Left ventricle myocardium inferior (tissue), 1 donor: ENCODE results near the gene JAKMIP2. TPM values are rescaled to one million over a fixed set of nuclear protein-coding genes. Genes with fewer than 3 reads are reported as not detected.

ENCODE experiments used
- DNase-seq: peaks from one replicate; pipeline ENCODE4 v3.0.0-alpha.2; 2020
- H3K27ac ChIP-seq: fragments of 200-600 bp; replicated peaks from 2 replicates; pipeline ENCODE4 v1.8.0; 2021
- H3K27me3 ChIP-seq: fragments of 200-600 bp; 2 replicates; pipeline ENCODE4 v1.8.0; 2021; ENCODE audit warnings: low read depth
- H3K36me3 ChIP-seq: fragments of 200-600 bp; 2 replicates; pipeline ENCODE4 v1.8.0; 2021
- H3K4me1 ChIP-seq: fragments of 200-600 bp; 2 replicates; pipeline ENCODE4 v1.8.0; 2021
- H3K4me3 ChIP-seq: fragments of 200-600 bp; 2 replicates; pipeline ENCODE4 v1.8.0; 2021; ENCODE audit warnings: mild to moderate bottlenecking, moderate library complexity
- H3K9me3 ChIP-seq: fragments of 200-600 bp; replicated peaks from 2 replicates; pipeline ENCODE4 v1.8.0; 2021
- intact Hi-C: fragments of 100-400 bp; cut with micrococcal nuclease; formaldehyde crosslinking; loops from one replicate; pipeline ENCODE4 v1.11.0; 2022
- total RNA-seq: library from RNA; stranded (reverse); fragmentation: NEBNext Ultra II Directional; extraction: Animal tissue kit (Norgen Biotek cat#: 25700); gene quantifications from one replicate; pipeline ENCODE4 v1.2.1, GENCODE V29; 2021
- TF ChIP-seq, protein P1 (sequence below): fragments of 200-600 bp; IDR thresholded peaks from 2 replicates; pipeline ENCODE4 v1.8.0; 2021; ENCODE audit warnings: antibody characterized with exemption, mild to moderate bottlenecking, borderline replicate concordance
- donor health status: DM: no; HTN: yes; CAD: no; lungs with severe emphysema.

JAKMIP2 gene
- total RNA-seq, 1 donor from 2014 or later, result 0.41 TPM

DNA sequence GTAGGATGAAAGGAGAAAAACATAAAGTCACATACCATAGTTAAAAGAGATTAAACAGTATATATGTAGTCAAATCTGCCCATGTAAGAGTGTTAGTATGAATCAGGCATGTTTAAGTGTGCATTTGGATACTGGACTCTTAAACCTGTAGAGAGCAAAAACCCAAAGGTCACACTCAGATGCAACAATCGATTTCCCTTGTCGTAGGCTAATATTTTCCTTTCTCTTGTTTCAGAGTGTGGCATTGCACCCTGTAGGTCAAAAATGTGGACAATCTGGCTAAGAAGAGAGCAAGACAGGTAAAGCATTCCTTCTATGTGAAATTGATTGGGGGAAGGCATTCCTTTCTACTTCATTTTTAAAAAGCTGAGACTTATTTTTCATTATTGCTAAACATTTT lies 8.9 kb downstream of the JAKMIP2 start:
- intact Hi-C loops, result no loop called here
- H3K4me1 ChIP-seq, result no peaks in the 10 kb centered on the region
- no peak overlapping the region for H3K27ac ChIP-seq
- no peak for DNase-seq
- H3K36me3 ChIP-seq, result no peaks in the 10 kb centered on the region
- H3K4me3 ChIP-seq, result no peak overlapping the region
- no peaks in the 10 kb centered on the region for H3K9me3 ChIP-seq
- peaks cover 5% of the 10 kb centered on the region for H3K27me3 ChIP-seq
- TF ChIP-seq, protein P1, sequence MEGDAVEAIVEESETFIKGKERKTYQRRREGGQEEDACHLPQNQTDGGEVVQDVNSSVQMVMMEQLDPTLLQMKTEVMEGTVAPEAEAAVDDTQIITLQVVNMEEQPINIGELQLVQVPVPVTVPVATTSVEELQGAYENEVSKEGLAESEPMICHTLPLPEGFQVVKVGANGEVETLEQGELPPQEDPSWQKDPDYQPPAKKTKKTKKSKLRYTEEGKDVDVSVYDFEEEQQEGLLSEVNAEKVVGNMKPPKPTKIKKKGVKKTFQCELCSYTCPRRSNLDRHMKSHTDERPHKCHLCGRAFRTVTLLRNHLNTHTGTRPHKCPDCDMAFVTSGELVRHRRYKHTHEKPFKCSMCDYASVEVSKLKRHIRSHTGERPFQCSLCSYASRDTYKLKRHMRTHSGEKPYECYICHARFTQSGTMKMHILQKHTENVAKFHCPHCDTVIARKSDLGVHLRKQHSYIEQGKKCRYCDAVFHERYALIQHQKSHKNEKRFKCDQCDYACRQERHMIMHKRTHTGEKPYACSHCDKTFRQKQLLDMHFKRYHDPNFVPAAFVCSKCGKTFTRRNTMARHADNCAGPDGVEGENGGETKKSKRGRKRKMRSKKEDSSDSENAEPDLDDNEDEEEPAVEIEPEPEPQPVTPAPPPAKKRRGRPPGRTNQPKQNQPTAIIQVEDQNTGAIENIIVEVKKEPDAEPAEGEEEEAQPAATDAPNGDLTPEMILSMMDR, result no peak

DNA sequence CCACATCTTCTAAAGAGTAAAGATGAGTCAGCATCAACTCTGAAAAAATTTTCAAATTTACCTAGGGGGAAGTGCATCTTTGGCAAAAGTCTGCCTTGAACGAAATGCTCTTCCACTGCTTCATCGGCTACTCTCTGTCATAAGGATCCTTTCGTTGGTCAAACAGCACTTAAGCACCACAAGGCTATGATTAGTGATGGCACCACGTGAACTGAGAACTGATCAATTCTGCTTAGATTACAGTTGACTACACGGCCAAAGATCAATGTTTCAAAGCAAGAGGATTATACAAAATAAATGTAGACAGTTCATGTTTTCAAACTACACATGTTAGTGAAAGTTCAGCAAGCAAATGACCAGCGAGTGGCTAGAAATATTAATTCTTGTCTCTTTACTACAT lies 9.4 kb downstream of the JAKMIP2 start:
- TF ChIP-seq, protein P1, result no peak
- H3K36me3 ChIP-seq, result no peaks in the 10 kb centered on the region
- H3K4me1 ChIP-seq, result no peaks in the 10 kb centered on the region
- peaks cover under 1% of the 10 kb centered on the region for H3K27me3 ChIP-seq
- H3K4me3 ChIP-seq, result no peak overlapping the region
- no peak for DNase-seq
- no peak overlapping the region for H3K27ac ChIP-seq
- intact Hi-C loops, result no loop called here
- no peaks in the 10 kb centered on the region for H3K9me3 ChIP-seq

DNA sequence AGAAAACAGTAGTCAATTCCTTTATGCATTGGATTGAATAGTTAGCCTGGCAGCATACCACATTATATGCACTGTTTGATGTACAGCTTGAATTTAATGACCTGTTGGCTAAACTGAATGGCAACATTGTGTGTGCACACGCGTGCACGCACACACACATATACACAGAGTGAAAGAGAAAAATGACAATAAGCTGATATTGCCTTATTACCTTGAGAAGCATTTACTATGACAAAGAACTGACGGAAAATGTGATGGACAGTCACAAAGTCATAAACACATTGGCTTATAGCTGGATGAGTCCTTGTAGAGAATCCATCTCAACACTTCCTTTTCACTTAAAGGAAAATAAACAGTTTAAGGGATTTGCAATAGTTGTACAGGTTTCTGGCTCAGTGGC lies 15.5 kb downstream of the JAKMIP2 start:
- Histone ChIP-seq H3K27ac (no peak overlapping the region), H3K27me3 (no peaks in the 10 kb centered on the region), H3K4me3 (no peak overlapping the region), H3K4me1 (peaks cover 7% of the 10 kb centered on the region), H3K9me3 (no peaks in the 10 kb centered on the region), H3K36me3 (no peaks in the 10 kb centered on the region)
- intact Hi-C loops, result no loop called here
- no peak for DNase-seq
- TF ChIP-seq, protein P1, result no peak

DNA sequence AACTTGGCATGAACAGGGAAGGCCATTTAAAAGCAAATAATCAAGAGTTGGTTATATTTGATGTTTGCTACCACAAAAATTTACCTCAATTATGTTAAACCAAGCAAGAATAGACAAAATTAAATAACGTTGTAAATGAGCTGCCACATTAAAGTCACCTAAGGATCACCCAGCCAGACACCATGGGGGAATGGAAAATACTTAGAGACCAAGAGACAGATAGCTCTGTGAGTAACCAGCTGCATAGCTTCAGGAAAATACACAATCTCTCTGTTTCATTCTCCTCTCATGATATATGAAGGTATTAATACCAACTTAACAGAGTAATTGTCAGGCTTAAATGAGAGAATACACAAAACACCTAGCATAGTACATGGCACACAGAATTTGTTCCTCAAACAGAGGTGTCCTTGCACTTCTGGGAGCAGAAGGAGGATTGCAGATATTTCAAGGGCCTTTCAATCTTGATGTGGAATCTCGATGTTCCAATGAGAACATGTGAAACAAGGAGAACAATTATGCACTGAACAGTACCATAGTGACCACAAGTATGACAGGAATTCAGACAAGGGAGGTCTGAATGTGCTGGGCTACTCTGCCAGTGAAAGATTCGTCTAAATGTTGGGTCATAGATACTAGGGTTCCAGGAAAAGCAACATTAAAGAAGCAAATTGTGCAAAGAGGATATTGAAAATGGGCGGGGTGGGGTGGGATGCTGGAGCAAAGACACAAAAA lies 18.6 kb downstream of the JAKMIP2 start:
- H3K27ac ChIP-seq, result no peak overlapping the region

DNA sequence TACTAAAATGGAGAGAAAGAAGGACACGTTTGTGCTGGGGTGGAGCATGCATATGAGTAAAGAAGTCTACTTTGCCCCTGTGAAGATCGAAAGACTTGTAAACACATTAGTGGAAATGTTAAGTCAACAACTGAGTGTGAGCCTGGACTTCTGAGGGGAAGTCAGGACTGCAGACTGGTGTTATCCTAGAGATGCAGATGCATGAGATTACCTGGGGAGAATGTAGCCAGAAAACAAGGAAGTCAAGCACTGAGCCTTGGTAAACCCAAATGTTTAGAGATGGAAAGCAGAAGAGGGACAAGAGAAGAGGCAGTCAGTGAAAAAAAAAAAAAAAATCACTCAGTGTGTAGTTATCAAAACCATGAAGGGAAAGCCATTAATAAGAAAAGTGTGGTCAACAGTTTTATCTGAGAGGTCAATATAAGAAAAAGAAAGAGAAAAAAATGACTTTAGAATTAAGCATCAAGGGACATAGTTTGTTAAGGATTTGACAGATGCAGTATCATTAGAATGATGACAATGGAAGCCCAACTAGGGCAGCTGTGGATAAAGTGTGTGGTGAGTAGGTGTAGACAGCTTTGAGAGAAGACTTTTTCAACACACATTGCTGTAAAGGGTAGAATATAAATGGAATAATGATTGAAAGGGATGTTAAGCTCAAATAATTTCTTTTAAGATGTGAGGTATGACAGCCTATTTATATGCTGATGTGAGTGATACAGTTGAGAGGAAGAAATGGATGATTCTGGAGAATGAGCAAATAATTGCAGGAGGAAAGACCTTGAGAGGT lies 22.2 kb downstream of the JAKMIP2 start:
- intact Hi-C loops, result no loop called here
- TF ChIP-seq, protein P1, result no peak

More for the DNA sequence above, 18.6 kb downstream of the JAKMIP2 start:
- Histone ChIP-seq H3K36me3 (no peaks in the 10 kb centered on the region), H3K4me1 (peaks cover 15% of the 10 kb centered on the region), H3K27me3 (no peaks in the 10 kb centered on the region), H3K9me3 (no peaks in the 10 kb centered on the region), H3K4me3 (no peak overlapping the region)
- TF ChIP-seq, protein P1, result no peak
- intact Hi-C loops, result no loop called here
- DNase-seq, result no peak

More for the DNA sequence above, 22.2 kb downstream of the JAKMIP2 start:
- Histone ChIP-seq H3K27ac (no peak overlapping the region), H3K4me1 (peaks cover 15% of the 10 kb centered on the region), H3K4me3 (no peak overlapping the region), H3K27me3 (peaks cover 4% of the 10 kb centered on the region), H3K36me3 (no peaks in the 10 kb centered on the region), H3K9me3 (no peaks in the 10 kb centered on the region)
- no peak for DNase-seq
